Measurements from ENCODE around the gene COG4. TPM values are rescaled to one million over a fixed set of nuclear protein-coding genes. Genes with fewer than 3 reads are reported as not detected.

The COG4 gene
- total RNA-seq, 1 experiment from 2014 or later = 45.4 TPM

DNA sequence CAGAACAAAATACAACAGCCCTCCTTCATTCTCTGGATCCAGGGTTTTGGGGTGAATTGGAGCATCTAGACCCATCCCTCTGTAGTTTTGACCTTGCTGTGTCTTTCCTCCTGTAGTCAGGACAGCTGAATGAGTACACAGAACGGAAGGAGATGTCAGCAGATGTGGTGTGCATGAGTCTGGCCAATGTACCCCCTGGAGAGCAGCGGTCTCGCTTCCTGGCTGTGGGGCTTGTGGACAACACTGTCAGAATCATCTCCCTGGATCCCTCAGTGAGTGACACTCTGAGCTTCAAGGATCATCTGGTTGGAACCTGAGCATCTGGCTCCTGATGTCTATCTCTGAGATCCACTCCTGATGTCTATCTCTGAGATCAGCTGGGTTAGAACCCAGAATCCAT, 32.7 kb upstream of the COG4 start:
- intact Hi-C loops (cut with micrococcal nuclease; ENCODE audit: unreplicated experiment) (no loop called here), in situ Hi-C loops (cut with HindIII; ENCODE audit: low pct_unique_long_range_greater_than_20kb, low sequenced_read_pairs) (no loop called here)
- ATAC-seq (no peak), DNase-seq (ENCODE audit: low read depth, low spot score) (no peak)
- CTCF ChIA-PET = no interaction called here
- Histone ChIP-seq H3K4me1 (ENCODE audit: control insufficient read depth, insufficient read depth, low read length) (no peaks in the 10 kb centered on the region), H3K36me3 (ENCODE audit: control insufficient read depth, insufficient read depth, low read length) (peaks cover 55% of the 10 kb centered on the region), H3K9me3 (ENCODE audit: control insufficient read depth, insufficient read depth, low read depth, low read length) (no peaks in the 10 kb centered on the region), H3K27me3 (ENCODE audit: control insufficient read depth, insufficient read depth, low read length) (no peaks in the 10 kb centered on the region), H3K4me3 (ENCODE audit: low read depth in 2 of 2, low read length in 2 of 2) (no peak overlapping the region), H3K27ac (ENCODE audit: low read length) (no peak overlapping the region)
- BruUV-seq (replicated peaks) = no TSS peak
- TF ChIP-seq, protein P1, sequence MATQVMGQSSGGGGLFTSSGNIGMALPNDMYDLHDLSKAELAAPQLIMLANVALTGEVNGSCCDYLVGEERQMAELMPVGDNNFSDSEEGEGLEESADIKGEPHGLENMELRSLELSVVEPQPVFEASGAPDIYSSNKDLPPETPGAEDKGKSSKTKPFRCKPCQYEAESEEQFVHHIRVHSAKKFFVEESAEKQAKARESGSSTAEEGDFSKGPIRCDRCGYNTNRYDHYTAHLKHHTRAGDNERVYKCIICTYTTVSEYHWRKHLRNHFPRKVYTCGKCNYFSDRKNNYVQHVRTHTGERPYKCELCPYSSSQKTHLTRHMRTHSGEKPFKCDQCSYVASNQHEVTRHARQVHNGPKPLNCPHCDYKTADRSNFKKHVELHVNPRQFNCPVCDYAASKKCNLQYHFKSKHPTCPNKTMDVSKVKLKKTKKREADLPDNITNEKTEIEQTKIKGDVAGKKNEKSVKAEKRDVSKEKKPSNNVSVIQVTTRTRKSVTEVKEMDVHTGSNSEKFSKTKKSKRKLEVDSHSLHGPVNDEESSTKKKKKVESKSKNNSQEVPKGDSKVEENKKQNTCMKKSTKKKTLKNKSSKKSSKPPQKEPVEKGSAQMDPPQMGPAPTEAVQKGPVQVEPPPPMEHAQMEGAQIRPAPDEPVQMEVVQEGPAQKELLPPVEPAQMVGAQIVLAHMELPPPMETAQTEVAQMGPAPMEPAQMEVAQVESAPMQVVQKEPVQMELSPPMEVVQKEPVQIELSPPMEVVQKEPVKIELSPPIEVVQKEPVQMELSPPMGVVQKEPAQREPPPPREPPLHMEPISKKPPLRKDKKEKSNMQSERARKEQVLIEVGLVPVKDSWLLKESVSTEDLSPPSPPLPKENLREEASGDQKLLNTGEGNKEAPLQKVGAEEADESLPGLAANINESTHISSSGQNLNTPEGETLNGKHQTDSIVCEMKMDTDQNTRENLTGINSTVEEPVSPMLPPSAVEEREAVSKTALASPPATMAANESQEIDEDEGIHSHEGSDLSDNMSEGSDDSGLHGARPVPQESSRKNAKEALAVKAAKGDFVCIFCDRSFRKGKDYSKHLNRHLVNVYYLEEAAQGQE (IDR thresholded peaks at IDR 0.05; ENCODE audit: insufficient read depth in 1 of 2, low read depth in 2 of 2, low read length in 1 of 2) = no peak
- TF ChIP-seq CTCF (IDR thresholded peaks at IDR 0.05) (no peak), SIN3A (IDR thresholded peaks at IDR 0.05; ENCODE audit: borderline replicate concordance, insufficient read depth, low read depth, low read length) (no peak), TCF7L2 (IDR thresholded peaks at IDR 0.05; ENCODE audit: low read depth, low read length) (no peak), POLR2AphosphoS5 (IDR thresholded peaks at IDR 0.05; ENCODE audit: low read depth, low read length) (no peak)
- POLR2A ChIA-PET = no interaction called here

DNA sequence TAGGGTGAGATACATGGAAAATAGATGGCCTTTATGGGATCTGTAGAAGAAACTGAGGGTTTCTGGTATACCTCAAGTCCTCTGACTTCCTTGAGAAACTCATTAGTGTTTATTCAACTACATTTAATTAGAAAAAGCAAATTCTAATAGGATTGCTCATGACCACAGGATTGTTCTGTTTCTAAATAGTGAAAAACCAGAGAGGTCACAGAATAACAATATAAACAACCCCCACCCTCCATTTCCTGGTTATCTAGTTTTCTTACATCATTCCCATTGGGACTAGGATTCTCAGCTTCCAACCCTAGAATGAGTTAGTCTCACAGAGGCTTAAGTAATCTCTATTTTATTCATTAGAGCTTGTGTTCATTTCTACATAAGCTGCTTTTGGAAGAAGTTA, 30.3 kb upstream of the COG4 start:
- H3K9me3 ChIP-seq (ENCODE audit: control insufficient read depth, insufficient read depth, low read depth, low read length) = no peaks in the 10 kb centered on the region
- no peaks in the 10 kb centered on the region for H3K4me1 ChIP-seq (ENCODE audit: control insufficient read depth, insufficient read depth, low read length)
- no peaks in the 10 kb centered on the region for H3K27me3 ChIP-seq (ENCODE audit: control insufficient read depth, insufficient read depth, low read length)
- ChIA-PET POLR2A (no interaction called here), CTCF (no interaction called here)
- BruUV-seq (replicated peaks) = no TSS peak
- H3K27ac ChIP-seq (ENCODE audit: low read length) = no peak overlapping the region
- in situ Hi-C loops (cut with HindIII; ENCODE audit: low pct_unique_long_range_greater_than_20kb, low sequenced_read_pairs) (no loop called here), intact Hi-C loops (cut with micrococcal nuclease; ENCODE audit: unreplicated experiment) (no loop called here)
- ATAC-seq = no peak
- TF ChIP-seq POLR2AphosphoS5 (IDR thresholded peaks at IDR 0.05; ENCODE audit: low read depth, low read length) (no peak), TCF7L2 (IDR thresholded peaks at IDR 0.05; ENCODE audit: low read depth, low read length) (no peak), CTCF (IDR thresholded peaks at IDR 0.05) (no peak), SIN3A (IDR thresholded peaks at IDR 0.05; ENCODE audit: borderline replicate concordance, insufficient read depth, low read depth, low read length) (no peak)
- TF ChIP-seq, protein P1 (IDR thresholded peaks at IDR 0.05; ENCODE audit: insufficient read depth in 1 of 2, low read depth in 2 of 2, low read length in 1 of 2) = no peak
- peaks cover 53% of the 10 kb centered on the region for H3K36me3 ChIP-seq (ENCODE audit: control insufficient read depth, insufficient read depth, low read length)
- DNase-seq (ENCODE audit: low read depth, low spot score) = no peak
- H3K4me3 ChIP-seq (ENCODE audit: low read depth in 2 of 2, low read length in 2 of 2) = no peak overlapping the region
